ENCODE data around the gene FASLG. TPM values are rescaled to one million over a fixed set of nuclear protein-coding genes. Genes with fewer than 3 reads are reported as not detected.

FASLG gene
- total and polyA plus RNA-seq, 2 experiments from 2014 or later: not detected

DNA sequence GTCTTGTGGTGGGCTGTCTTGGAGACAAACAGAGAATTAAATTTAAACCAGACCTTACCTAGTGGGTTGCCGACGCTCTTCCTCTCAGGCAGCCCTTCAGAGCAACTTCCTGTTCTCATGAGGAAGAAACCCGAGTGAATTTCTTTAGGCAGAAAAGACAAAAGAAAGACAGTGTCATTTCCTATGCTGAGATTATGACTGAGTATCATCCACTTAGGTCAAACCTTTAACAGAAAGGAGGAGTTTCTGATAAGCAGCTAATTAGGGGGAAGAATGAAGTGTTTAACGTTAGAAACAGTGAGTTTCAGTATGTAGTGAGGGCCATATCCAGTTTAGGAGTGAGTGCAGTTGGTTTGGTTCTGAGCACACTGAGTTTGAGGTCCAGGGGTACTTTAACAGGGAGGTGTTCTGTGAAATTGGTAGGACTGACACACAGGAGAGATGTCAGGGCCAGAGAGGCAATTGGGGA is 38.7 kb downstream of the FASLG start:
- Histone ChIP-seq H2AFZ (no peak overlapping the region), H3K27ac (no peak overlapping the region)
- WGBS (ENCODE audit: low lambda C conversion rate, missing lambda C conversion rate): 68% methylated on average over 4 of the region's 4 CpGs

GRCh38 chr1:172698224-172698623 is 39.3 kb downstream of the FASLG start:
- Histone ChIP-seq H3K79me2 (no peaks in the 10 kb centered on the region), H3K9me3 (ENCODE audit: low read depth) (no peaks in the 10 kb centered on the region), H3K36me3 (replicated peaks; ENCODE audit: insufficient read depth, low read depth) (no peaks in the 10 kb centered on the region), H3K9me2 (replicated peaks; ENCODE audit: insufficient read depth) (no peaks in the 10 kb centered on the region), H3K4me3 (no peak overlapping the region), H4K20me1 (ENCODE audit: insufficient read depth, poor library complexity, severe bottlenecking) (no peaks in the 10 kb centered on the region), H3K4me2 (no peak overlapping the region), H3K27me3 (no peaks in the 10 kb centered on the region), H2AFZ (no peak overlapping the region), H3K4me1 (ENCODE audit: insufficient read depth) (no peaks in the 10 kb centered on the region), H3K27ac (no peak overlapping the region)
- 90% methylated on average over 2 of the region's 2 CpGs for WGBS (ENCODE audit: low lambda C conversion rate, missing lambda C conversion rate)
- DNase-seq (ENCODE audit: low spot score): no peak
- no peak for TF ChIP-seq CTCF (IDR thresholded peaks at IDR 0.05; ENCODE audit: poor library complexity)
- TF ChIP-seq EZH2phosphoT487 (IDR thresholded peaks at IDR 0.05; ENCODE audit: low read depth, severe bottlenecking, unreplicated experiment): no peak
- no peak for TF ChIP-seq EZH2 (IDR thresholded peaks at IDR 0.05; ENCODE audit: borderline replicate concordance)

More for the DNA sequence above, 38.7 kb downstream of the FASLG start:
- Histone ChIP-seq H3K9me3 (ENCODE audit: low read depth) (no peaks in the 10 kb centered on the region), H3K36me3 (replicated peaks; ENCODE audit: insufficient read depth, low read depth) (no peaks in the 10 kb centered on the region), H3K9me2 (replicated peaks; ENCODE audit: insufficient read depth) (no peaks in the 10 kb centered on the region), H4K20me1 (ENCODE audit: insufficient read depth, poor library complexity, severe bottlenecking) (no peaks in the 10 kb centered on the region), H3K79me2 (no peaks in the 10 kb centered on the region), H3K4me1 (ENCODE audit: insufficient read depth) (no peaks in the 10 kb centered on the region), H3K4me3 (no peak overlapping the region), H3K4me2 (no peak overlapping the region), H3K27me3 (no peaks in the 10 kb centered on the region)
- no peak for TF ChIP-seq CTCF (IDR thresholded peaks at IDR 0.05; ENCODE audit: poor library complexity)
- TF ChIP-seq EZH2 (IDR thresholded peaks at IDR 0.05; ENCODE audit: borderline replicate concordance): no peak
- TF ChIP-seq EZH2phosphoT487 (IDR thresholded peaks at IDR 0.05; ENCODE audit: low read depth, severe bottlenecking, unreplicated experiment): no peak
- no peak for DNase-seq (ENCODE audit: low spot score)

GRCh38 chr1:172699111-172699510 is 40.2 kb downstream of the FASLG start:
- Histone ChIP-seq H3K4me1 (ENCODE audit: insufficient read depth) (no peaks in the 10 kb centered on the region), H3K9me3 (ENCODE audit: low read depth) (no peaks in the 10 kb centered on the region), H2AFZ (no peak overlapping the region), H3K36me3 (replicated peaks; ENCODE audit: insufficient read depth, low read depth) (no peaks in the 10 kb centered on the region), H3K4me2 (no peak overlapping the region), H3K27ac (no peak overlapping the region), H3K27me3 (no peaks in the 10 kb centered on the region), H3K9me2 (replicated peaks; ENCODE audit: insufficient read depth) (no peaks in the 10 kb centered on the region), H3K79me2 (no peaks in the 10 kb centered on the region), H4K20me1 (ENCODE audit: insufficient read depth, poor library complexity, severe bottlenecking) (no peaks in the 10 kb centered on the region), H3K4me3 (no peak overlapping the region)
- no peak for TF ChIP-seq EZH2 (IDR thresholded peaks at IDR 0.05; ENCODE audit: borderline replicate concordance)
- TF ChIP-seq CTCF (IDR thresholded peaks at IDR 0.05; ENCODE audit: poor library complexity): no peak
- no peak for TF ChIP-seq EZH2phosphoT487 (IDR thresholded peaks at IDR 0.05; ENCODE audit: low read depth, severe bottlenecking, unreplicated experiment)
- no peak for DNase-seq (ENCODE audit: low spot score)
- WGBS (ENCODE audit: low lambda C conversion rate, missing lambda C conversion rate): 47% methylated on average over 3 of the region's 3 CpGs

All from hepatocyte (in vitro differentiated cells).